Body of pancreas (tissue), 4 donors: ENCODE data around the gene MBD3L1. TPM values are rescaled to one million over a fixed set of nuclear protein-coding genes. Genes with fewer than 3 reads are reported as not detected.

Experiments used
- ATAC-seq: fragments of 150-250 bp; one replicate; pipeline ENCODE4 v1.9.1; 2016
- DNase-seq, 4 donors: peaks; one replicate each; pipeline ENCODE4 v3.0.0-alpha.2; 2019
- H3K27ac ChIP-seq, 4 donors: fragments of 200-600 bp; sonication (generic); 1 replicate in 3 of 4; 2 replicates in 1 of 4; pipeline versions ENCODE4 v1.5.1 to v1.6.1; 2016 to 2019; ENCODE audit warnings: mild to moderate bottlenecking in 1 of 4, mixed read lengths in 1 of 4, moderate library complexity in 1 of 4
- H3K27me3 ChIP-seq, 2 donors: fragments of 200-600 bp; sonication (generic); one replicate each; pipeline ENCODE4 v1.6.0; 2016; ENCODE audit warnings: mild to moderate bottlenecking in 1 of 2
- H3K36me3 ChIP-seq, 2 donors: fragments of 200-600 bp; sonication (generic); replicated peaks in 1 of 2; 2 replicates each; pipeline ENCODE4 v1.5.1; 2016; ENCODE audit warnings: low read depth in 2 of 2; ENCODE audit not compliant: insufficient read depth in 1 of 2
- H3K4me1 ChIP-seq: fragments of 200-600 bp; sonication (generic); one replicate; pipeline ENCODE4 v1.6.0; 2016
- H3K4me3 ChIP-seq, 2 donors: fragments of 200-600 bp; sonication (generic); 1 replicate in 1 of 2; 2 replicates in 1 of 2; pipeline ENCODE4 v1.5.1; 2016 to 2019
- H3K9me3 ChIP-seq, 3 donors: fragments of 200-600 bp; sonication (generic); 1 replicate in 2 of 3; 2 replicates in 1 of 3; pipeline ENCODE4 v1.5.1; 2016
- POLR2A ChIP-seq, 3 donors: fragments of 450-650 bp; IDR thresholded peaks; one replicate each; pipeline ENCODE4 v1.6.1; 2016; ENCODE audit warnings: antibody characterized with exemption in 3 of 3, mild to moderate bottlenecking in 2 of 3
- WGBS, 2 donors: methylation state at CpG; one replicate each; pipeline ENCODE4 v1.1.5; 2017; 5-methylcytosine and 5-hydroxymethylcytosine counted together
- intact Hi-C: fragments of 100-400 bp; cut with DNase I; formaldehyde crosslinking; loops from one replicate; pipeline ENCODE4 v1.15.1; 2023
- total RNA-seq, 2 donors: library from RNA; depleted of rRNA; stranded (reverse); fragments of >200 nt; gene quantifications; one replicate each; pipeline ENCODE4 v1.1.0, GENCODE V29; 2016
- TF ChIP-seq, protein P1 (sequence below), 7 experiments: fragments of 450-650 bp in 4 of 7; fragments of 200-600 bp in 3 of 7; sonication (generic) in 3 of 7; IDR thresholded peaks; one replicate each; pipeline ENCODE4 v1.5.1; 2016 to 2019; ENCODE audit warnings: antibody characterized with exemption in 7 of 7

The MBD3L1 gene
- total RNA-seq, 2 donors from 2014 or later = not detected

DNA sequence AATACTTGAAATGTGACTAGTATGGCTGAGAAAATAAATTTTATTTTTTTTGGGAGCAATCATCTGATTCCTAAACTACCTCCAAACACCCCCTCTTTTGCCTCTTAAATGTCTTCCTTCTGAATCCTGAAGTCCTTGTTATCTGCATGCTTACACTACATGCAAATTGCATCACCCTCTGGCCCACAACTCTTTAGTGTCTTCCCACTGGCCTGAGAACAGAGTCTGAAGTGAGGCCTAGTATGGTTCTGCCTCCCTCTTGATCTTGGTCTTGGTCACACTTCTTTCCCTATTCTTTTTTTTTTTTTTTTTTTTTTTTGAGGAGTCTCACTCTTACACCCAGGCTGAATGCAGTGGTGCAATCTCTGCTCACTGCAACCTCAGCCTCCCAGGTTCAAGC is 4.9 kb upstream of the MBD3L1 start:
- Histone ChIP-seq H3K4me3 (no peak overlapping the region), H3K9me3 (no peaks in the 10 kb centered on the region), H3K27ac (no peak overlapping the region), H3K27me3 (no peaks in the 10 kb centered on the region), H3K36me3 (peaks cover 3 to 13% of the 10 kb centered on the region in 2 donors), H3K4me1 (peaks cover 6% of the 10 kb centered on the region)
- DNase-seq = no peak
- no peak for ATAC-seq
- TF ChIP-seq POLR2A (IDR thresholded peaks at IDR 0.05) = no peak
- TF ChIP-seq, protein P1, sequence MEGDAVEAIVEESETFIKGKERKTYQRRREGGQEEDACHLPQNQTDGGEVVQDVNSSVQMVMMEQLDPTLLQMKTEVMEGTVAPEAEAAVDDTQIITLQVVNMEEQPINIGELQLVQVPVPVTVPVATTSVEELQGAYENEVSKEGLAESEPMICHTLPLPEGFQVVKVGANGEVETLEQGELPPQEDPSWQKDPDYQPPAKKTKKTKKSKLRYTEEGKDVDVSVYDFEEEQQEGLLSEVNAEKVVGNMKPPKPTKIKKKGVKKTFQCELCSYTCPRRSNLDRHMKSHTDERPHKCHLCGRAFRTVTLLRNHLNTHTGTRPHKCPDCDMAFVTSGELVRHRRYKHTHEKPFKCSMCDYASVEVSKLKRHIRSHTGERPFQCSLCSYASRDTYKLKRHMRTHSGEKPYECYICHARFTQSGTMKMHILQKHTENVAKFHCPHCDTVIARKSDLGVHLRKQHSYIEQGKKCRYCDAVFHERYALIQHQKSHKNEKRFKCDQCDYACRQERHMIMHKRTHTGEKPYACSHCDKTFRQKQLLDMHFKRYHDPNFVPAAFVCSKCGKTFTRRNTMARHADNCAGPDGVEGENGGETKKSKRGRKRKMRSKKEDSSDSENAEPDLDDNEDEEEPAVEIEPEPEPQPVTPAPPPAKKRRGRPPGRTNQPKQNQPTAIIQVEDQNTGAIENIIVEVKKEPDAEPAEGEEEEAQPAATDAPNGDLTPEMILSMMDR (IDR thresholded peaks at IDR 0.05) = no peak
- intact Hi-C loops = no loop called here

- Histone ChIP-seq H3K27ac (peak overlapping the region in 3 of 4 donors; percentile 74 to 97 (median 94)), H3K9me3 (no peaks in the 10 kb centered on the region), H3K4me1 (peaks cover 6% of the 10 kb centered on the region), H3K4me3 (peak overlapping the region in 1 of 2 donors; percentile 56), H3K27me3 (no peaks in the 10 kb centered on the region), H3K36me3 (no peaks in the 10 kb centered on the region)
- no peak for ATAC-seq
- intact Hi-C loops = no loop called here
- no peak for TF ChIP-seq POLR2A (IDR thresholded peaks at IDR 0.05)
- 39 to 50% methylated on average over 6 of the region's 6 CpGs for WGBS, 2 donors
- DNase-seq = no peak
Observed at GRCh38 chr19:8831373-8831772, 804 bp upstream of the MBD3L1 start.

DNA sequence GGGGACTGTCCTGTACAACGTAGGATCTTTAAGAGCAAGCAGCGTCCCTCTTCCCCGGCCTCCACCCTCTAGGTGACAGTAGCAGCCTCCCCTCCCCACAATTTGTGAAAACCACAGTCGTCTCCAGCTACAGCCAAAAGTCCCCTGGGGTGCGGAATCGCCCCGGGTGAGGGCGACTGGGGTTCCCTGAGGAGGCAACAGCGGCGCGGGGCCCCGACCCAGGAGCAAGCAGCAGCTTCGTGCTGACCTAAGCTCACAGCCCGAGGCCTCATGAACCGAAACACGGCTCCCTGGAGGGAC is 395 bp upstream of the MBD3L1 start:
- Histone ChIP-seq H3K4me1 (peaks cover 6% of the 10 kb centered on the region), H3K36me3 (no peaks in the 10 kb centered on the region), H3K9me3 (no peaks in the 10 kb centered on the region), H3K27me3 (no peaks in the 10 kb centered on the region), H3K27ac (peak overlapping the region; percentile 74 to 97 (median 92)), H3K4me3 (peak overlapping the region; percentile 56 to 65)
- whole genome bisulfite sequencing, 2 donors = 0 to 1% methylated on average over 3 to 16 of the region's 16 CpGs
- DNase-seq (no peak), ATAC-seq (peak; percentile 9)
- intact Hi-C loops = no loop called here
- TF ChIP-seq, protein P1 (IDR thresholded peaks at IDR 0.05) = no peak
- no peak for TF ChIP-seq POLR2A (IDR thresholded peaks at IDR 0.05)

- DNase-seq = no peak
- peaks cover 6% of the 10 kb centered on the region for H3K4me1 ChIP-seq
- intact Hi-C loops = no loop called here
- 32 to 40% methylated on average over 2 of the region's 2 CpGs for WGBS, 2 donors
- no peak overlapping the region for H3K27ac ChIP-seq
- no peak for ATAC-seq
- H3K4me3 ChIP-seq = no peak overlapping the region
- H3K9me3 ChIP-seq = no peaks in the 10 kb centered on the region
- no peak for TF ChIP-seq POLR2A (IDR thresholded peaks at IDR 0.05)
- TF ChIP-seq, protein P1 (IDR thresholded peaks at IDR 0.05) = no peak
- H3K27me3 ChIP-seq = no peaks in the 10 kb centered on the region
- H3K36me3 ChIP-seq = no peaks in the 10 kb centered on the region
Observed at GRCh38 chr19:8835446-8835845, 3.3 kb downstream of the MBD3L1 start.

GRCh38 chr19:8835877-8836276 is 3.7 kb downstream of the MBD3L1 start:
- Histone ChIP-seq H3K9me3 (no peaks in the 10 kb centered on the region), H3K27ac (no peak overlapping the region), H3K27me3 (no peaks in the 10 kb centered on the region), H3K36me3 (no peaks in the 10 kb centered on the region), H3K4me1 (peaks cover 6% of the 10 kb centered on the region), H3K4me3 (no peak overlapping the region)
- intact Hi-C loops = no loop called here
- 78 to 80% methylated on average over 3 of the region's 3 CpGs for WGBS, 2 donors
- ATAC-seq = no peak
- TF ChIP-seq, protein P1 (IDR thresholded peaks at IDR 0.05) = no peak
- TF ChIP-seq POLR2A (IDR thresholded peaks at IDR 0.05) = no peak
- DNase-seq = no peak
